Esophagus squamous epithelium (tissue), 5 donors: ENCODE results near the gene SOX6. TPM values are rescaled to one million over a fixed set of nuclear protein-coding genes. Genes with fewer than 3 reads are reported as not detected.
"Not testable (repeated sequence)": the region's sequence is repeated elsewhere in the genome, so short reads cannot be mapped to it uniquely, and the experiment has no call there.

ENCODE experiments used
- DNase-seq: peaks from one replicate; lab custom pipeline; 2025; lab: John Stamatoyannopoulos, UW
- H3K27ac ChIP-seq, 4 donors: fragments of 200-600 bp; sonication (generic); one replicate each; pipeline ENCODE4 v1.5.1; 2016 to 2019; ENCODE audit warnings: mild to moderate bottlenecking in 1 of 4
- H3K27me3 ChIP-seq, 4 donors: fragments of 200-600 bp; sonication (generic); 1 replicate in 3 of 4; 2 replicates in 1 of 4; pipeline versions ENCODE4 v1.5.1 to v1.6.0; 2017 to 2021; ENCODE audit warnings: antibody characterized with exemption in 1 of 4
- H3K36me3 ChIP-seq, 3 donors: fragments of 200-600 bp; sonication (generic); one replicate each; pipeline ENCODE4 v1.5.1; 2016 to 2019
- H3K4me1 ChIP-seq, 3 donors: fragments of 200-600 bp; sonication (generic); one replicate each; pipeline ENCODE4 v1.5.1; 2017 to 2019
- H3K4me3 ChIP-seq, 4 donors: fragments of 200-600 bp; sonication (generic); 1 replicate in 3 of 4; 2 replicates in 1 of 4; pipeline ENCODE4 v1.5.1; 2016 to 2019; ENCODE audit warnings: mild to moderate bottlenecking in 2 of 4, moderate library complexity in 1 of 4
- H3K9me3 ChIP-seq, 3 donors: fragments of 200-600 bp; sonication (generic); one replicate each; pipeline ENCODE4 v1.5.1; 2016 to 2019
- CTCF ChIP-seq, 6 experiments: fragments of 450-650 bp in 4 of 6; fragments of 200-600 bp in 2 of 6; sonication (generic) in 2 of 6; IDR thresholded peaks; one replicate each; pipeline ENCODE4 v1.5.1; 2016 to 2019; ENCODE audit warnings: antibody characterized with exemption in 6 of 6, mild to moderate bottlenecking in 4 of 6, moderate library complexity in 4 of 6
- POLR2A ChIP-seq, 4 donors: fragments of 450-650 bp; IDR thresholded peaks; one replicate each; pipeline ENCODE4 v1.6.1; 2017; ENCODE audit warnings: antibody characterized with exemption in 4 of 4, mild to moderate bottlenecking in 4 of 4, moderate library complexity in 3 of 4
- WGBS, 2 donors: methylation state at CpG; one replicate each; pipeline ENCODE4 v1.1.5; 2018; 5-methylcytosine and 5-hydroxymethylcytosine counted together
- intact Hi-C: fragments of 100-400 bp; cut with DNase I; formaldehyde crosslinking; loops from one replicate; pipeline ENCODE4 v1.15.0; 2022
- total RNA-seq, 4 donors: library from RNA; depleted of rRNA; stranded (reverse); fragments of >200 nt; gene quantifications; one replicate each; pipeline ENCODE4 v1.1.0, GENCODE V29; 2016
- donor health status: DM: yes; HTN: yes; CAD: no.

Gene SOX6
- total RNA-seq, 4 donors from 2014 or later, result 7.8 to 16.0 (median 10.6) TPM

GRCh38 chr11:16397390-16397789 lies 41.0 kb upstream of the SOX6 start:
- TF ChIP-seq POLR2A (IDR thresholded peaks at IDR 0.05) (no peak), CTCF (IDR thresholded peaks at IDR 0.05) (no peak)
- H3K27me3 ChIP-seq, result no peaks in the 10 kb centered on the region
- no peaks in the 10 kb centered on the region for H3K9me3 ChIP-seq
- no peak for DNase-seq
- 57 to 64% methylated on average over 2 of the region's 2 CpGs for WGBS, 2 donors
- no peak overlapping the region for H3K4me3 ChIP-seq
- H3K27ac ChIP-seq, result peak overlapping the region in 1 of 4 donors; percentile 13
- no peaks in the 10 kb centered on the region for H3K36me3 ChIP-seq
- intact Hi-C loops, result no loop called here
- peaks cover 0 to 10% (median 0%) of the 10 kb centered on the region in 3 donors for H3K4me1 ChIP-seq

GRCh38 chr11:16395601-16396000 lies 39.3 kb upstream of the SOX6 start:
- H3K4me3 ChIP-seq, result no peak overlapping the region
- H3K9me3 ChIP-seq, result no peaks in the 10 kb centered on the region
- no peaks in the 10 kb centered on the region for H3K27me3 ChIP-seq
- H3K27ac ChIP-seq, result no peak overlapping the region
- H3K4me1 ChIP-seq, result peaks cover 0 to 12% (median 0%) of the 10 kb centered on the region in 3 donors
- no peak for DNase-seq
- 28 to 36% methylated on average over 1 of the region's 1 CpG for WGBS, 2 donors
- H3K36me3 ChIP-seq, result no peaks in the 10 kb centered on the region
- intact Hi-C loops, result no loop called here
- no peak for TF ChIP-seq CTCF (IDR thresholded peaks at IDR 0.05)
- no peak for TF ChIP-seq POLR2A (IDR thresholded peaks at IDR 0.05)

- 74 to 88% methylated on average over 4 of the region's 4 CpGs for WGBS, 2 donors
- peaks cover 0 to 12% (median 0%) of the 10 kb centered on the region in 3 donors for H3K4me1 ChIP-seq
- no peak overlapping the region for H3K4me3 ChIP-seq
- no peaks in the 10 kb centered on the region for H3K9me3 ChIP-seq
- H3K36me3 ChIP-seq, result no peaks in the 10 kb centered on the region
- H3K27ac ChIP-seq, result no peak overlapping the region
- intact Hi-C loops, result no loop called here
- no peak for DNase-seq
- no peaks in the 10 kb centered on the region for H3K27me3 ChIP-seq
- TF ChIP-seq CTCF (IDR thresholded peaks at IDR 0.05), result no peak
- TF ChIP-seq POLR2A (IDR thresholded peaks at IDR 0.05), result no peak
Measured at GRCh38 chr11:16394947-16395346, 38.6 kb upstream of the SOX6 start.

GRCh38 chr11:16393340-16393739 lies 37.0 kb upstream of the SOX6 start:
- intact Hi-C loops, result no loop called here
- Histone ChIP-seq H3K4me3 (no peak overlapping the region), H3K9me3 (no peaks in the 10 kb centered on the region), H3K4me1 (peaks cover 0 to 12% (median 0%) of the 10 kb centered on the region in 3 donors), H3K27ac (no peak overlapping the region), H3K36me3 (no peaks in the 10 kb centered on the region), H3K27me3 (no peaks in the 10 kb centered on the region)
- TF ChIP-seq CTCF (IDR thresholded peaks at IDR 0.05) (no peak), POLR2A (IDR thresholded peaks at IDR 0.05) (no peak)
- DNase-seq, result no peak

- TF ChIP-seq CTCF (IDR thresholded peaks at IDR 0.05), result no peak
- TF ChIP-seq POLR2A (IDR thresholded peaks at IDR 0.05), result no peak
- no peaks in the 10 kb centered on the region for H3K27me3 ChIP-seq
- DNase-seq, result no peak
- intact Hi-C loops, result no loop called here
- H3K27ac ChIP-seq, result no peak overlapping the region
- no peaks in the 10 kb centered on the region for H3K9me3 ChIP-seq
- no peaks in the 10 kb centered on the region for H3K36me3 ChIP-seq
- H3K4me1 ChIP-seq, result peaks cover 0 to 12% (median 0%) of the 10 kb centered on the region in 3 donors
- H3K4me3 ChIP-seq, result no peak overlapping the region
Measured at GRCh38 chr11:16392616-16393015, 36.3 kb upstream of the SOX6 start.

- H3K4me3 ChIP-seq, DNase-seq, H3K27ac ChIP-seq, H3K4me1 ChIP-seq, intact Hi-C loops, H3K9me3 ChIP-seq, H3K36me3 ChIP-seq, H3K27me3 ChIP-seq: not testable (repeated sequence)
- WGBS, 2 donors, result 66 to 68% methylated on average over 2 of the region's 2 CpGs
Measured at GRCh38 chr11:16390826-16391225, 34.5 kb upstream of the SOX6 start.
